Fibroblast of pulmonary artery (primary cell): ENCODE measurements around the gene OR1D5.
A peak's percentile ranks its signal among the peaks of the same experiment; 100 is the strongest.

Source experiments
- DNase-seq: peaks from one replicate; pipeline ENCODE4 v3.0.0-alpha.2; 2010; ENCODE audit warnings: low read depth
- H3K4me3 ChIP-seq: replicated peaks from 2 replicates; pipeline ENCODE4 v1.5.1; 2011; ENCODE audit warnings: low read depth, mild to moderate bottlenecking, control low read depth, low read length, moderate library complexity
- CTCF ChIP-seq: IDR thresholded peaks from 2 replicates; pipeline ENCODE4 v1.5.1; 2011; ENCODE audit warnings: mild to moderate bottlenecking, control low read depth, low read length, inconsistent platforms; ENCODE audit errors: missing control alignments

OR1D5 gene

DNA sequence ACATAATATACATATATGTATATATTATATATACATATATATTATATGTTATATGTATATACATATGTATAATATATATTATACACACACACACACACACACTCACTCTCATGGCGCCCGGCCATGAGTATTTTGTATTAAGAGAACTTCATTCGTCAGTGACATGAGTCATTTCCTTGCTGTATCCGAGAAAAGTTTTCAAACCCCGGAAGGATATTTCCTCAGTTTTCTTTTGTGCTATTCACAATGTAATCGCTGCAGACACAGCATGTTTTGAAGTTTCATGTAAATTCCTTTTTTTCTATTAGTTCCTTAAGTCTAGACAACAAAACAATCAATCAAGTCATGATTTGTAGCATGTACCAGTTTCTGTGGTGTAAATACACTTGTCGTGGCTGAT lies 33.3 kb downstream of the OR1D5 start:
- TF ChIP-seq CTCF = no peak
- DNase-seq = peak; percentile 97
- H3K4me3 ChIP-seq = no peak overlapping the region

GRCh38 chr17:3029213-3029913 lies 34.0 kb downstream of the OR1D5 start:
- TF ChIP-seq CTCF = no peak
- no peak overlapping the region for H3K4me3 ChIP-seq
- DNase-seq = no peak

DNA sequence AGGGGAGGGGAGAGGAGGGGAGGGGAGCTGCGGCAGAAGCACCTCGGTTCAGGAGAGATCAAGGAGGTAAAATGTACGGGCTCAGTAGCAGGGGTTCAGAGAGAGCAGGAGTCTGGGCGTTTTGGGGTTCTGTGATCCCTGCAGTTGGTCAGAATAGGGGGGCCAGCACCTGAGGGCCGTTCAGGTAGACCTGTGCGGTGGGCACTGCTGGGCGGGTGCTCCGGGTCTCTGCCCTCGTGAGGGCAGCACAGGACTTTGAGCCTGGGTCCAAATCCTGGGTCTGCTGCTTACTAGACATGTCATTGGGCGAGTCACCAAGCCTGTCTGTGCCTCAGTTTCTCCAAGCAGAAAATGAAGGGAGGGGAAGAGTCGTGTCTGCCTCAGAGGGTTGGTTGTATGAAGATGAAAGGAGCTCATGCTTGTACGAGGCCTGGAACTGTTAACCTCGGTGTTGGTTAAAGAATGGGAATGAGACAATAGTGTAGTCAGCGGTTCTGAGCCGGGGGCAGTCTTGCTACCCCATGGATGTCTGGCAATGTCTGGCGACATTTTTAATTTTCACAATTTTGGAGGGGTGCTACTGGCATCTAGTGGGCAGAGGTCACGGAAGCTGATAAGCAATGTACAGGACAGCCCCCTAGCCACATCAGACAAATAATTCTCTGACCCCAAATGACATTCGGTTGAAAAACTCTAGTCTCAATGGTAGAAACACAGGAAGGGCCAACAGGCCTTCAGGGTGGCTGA lies 35.4 kb downstream of the OR1D5 start:
- no peak for DNase-seq
- TF ChIP-seq CTCF = no peak
- no peak overlapping the region for H3K4me3 ChIP-seq

DNA sequence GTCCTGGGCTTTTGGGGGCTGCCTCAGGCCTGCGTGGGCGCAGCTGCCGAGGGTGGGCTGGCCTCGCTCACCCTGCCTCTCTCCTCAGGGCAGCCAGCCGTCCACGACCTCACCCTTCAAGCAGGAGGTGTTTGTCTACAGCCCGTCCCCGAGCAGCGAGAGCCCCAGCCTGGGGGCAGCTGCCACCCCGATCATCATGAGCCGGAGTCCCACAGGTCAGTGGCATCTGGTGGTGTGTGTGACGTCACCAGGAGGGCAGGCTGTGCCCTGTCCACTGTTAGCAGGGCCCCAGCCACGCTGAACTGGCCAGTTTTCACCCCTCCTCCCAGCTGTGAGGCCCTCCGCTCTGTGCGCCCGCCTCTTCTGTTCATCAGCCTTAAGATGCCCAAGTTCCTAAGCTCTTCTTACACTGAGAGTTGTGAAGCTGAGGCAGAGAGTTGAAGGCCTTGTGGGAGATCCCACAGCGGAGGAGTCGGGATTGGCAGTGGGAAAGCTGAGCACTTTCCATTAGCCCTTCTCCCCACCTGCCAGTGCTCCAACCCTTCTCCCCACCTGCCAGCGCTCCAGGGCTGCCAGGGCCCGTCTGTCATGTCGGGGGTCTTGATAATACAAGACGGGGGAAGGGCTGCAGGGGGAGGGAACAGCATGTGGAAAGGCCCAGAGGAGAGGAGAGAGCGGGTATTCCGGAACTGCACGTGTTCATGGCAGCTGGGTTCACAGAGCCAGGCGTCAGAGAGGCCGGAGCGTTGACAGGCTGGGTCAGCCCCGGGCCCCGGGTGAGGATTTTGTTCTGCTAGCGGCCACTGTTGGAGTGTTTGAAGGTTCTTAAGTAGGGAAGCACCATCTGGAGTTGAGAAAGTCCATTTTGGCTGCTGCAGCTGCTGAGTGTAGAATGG lies 36.3 kb downstream of the OR1D5 start:
- no peak for TF ChIP-seq CTCF
- DNase-seq = peak; percentile 46

DNA sequence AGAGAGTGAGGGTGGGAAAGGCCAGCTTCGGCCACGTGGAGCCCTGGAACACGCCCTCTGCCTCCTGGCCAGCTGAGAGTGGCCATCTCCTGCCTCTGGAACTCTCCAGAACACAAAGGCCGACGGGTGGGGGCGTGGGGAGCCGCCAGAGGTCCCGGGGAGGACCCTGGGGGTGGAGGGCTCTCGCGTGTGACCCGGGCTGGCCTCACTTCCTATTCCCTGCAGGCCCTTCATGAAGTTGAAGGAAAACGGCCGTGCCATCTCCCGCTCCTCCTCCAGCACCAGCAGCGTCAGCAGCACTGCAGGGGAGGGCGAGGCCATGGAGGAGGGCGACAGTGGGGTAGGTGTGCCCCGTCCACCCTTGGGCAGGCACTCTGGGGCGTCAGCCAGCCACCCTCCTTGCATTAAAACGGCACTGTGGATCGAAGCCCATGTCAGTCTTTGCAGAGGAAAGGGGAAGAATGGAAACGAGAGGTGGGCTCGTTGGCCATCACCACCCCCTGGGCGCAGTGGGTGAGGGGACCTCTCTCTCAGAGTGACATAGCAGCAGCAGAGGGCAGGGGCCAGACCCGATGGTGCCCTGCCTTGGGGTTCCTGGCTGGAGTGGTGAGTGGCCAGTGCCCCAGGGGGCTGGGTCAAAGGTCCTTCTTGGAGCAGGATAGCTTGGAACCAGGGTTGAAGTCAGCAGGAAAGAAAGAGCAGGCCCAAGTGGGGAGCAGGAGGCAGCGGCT lies 37.1 kb downstream of the OR1D5 start:
- DNase-seq = no peak
- H3K4me3 ChIP-seq = no peak overlapping the region
- no peak for TF ChIP-seq CTCF

More for the DNA sequence above, 36.3 kb downstream of the OR1D5 start:
- no peak overlapping the region for H3K4me3 ChIP-seq

GRCh38 chr17:3025421-3026124 lies 37.8 kb downstream of the OR1D5 start:
- no peak for TF ChIP-seq CTCF
- no peak overlapping the region for H3K4me3 ChIP-seq
- DNase-seq = no peak
